NK-92 treated with Interleukin-12 subunit alpha and Interleukin-12 subunit beta, amount 100 ng/mL, for 24 hours (cell line): Measurements from ENCODE around the gene PFN1.

Experiments used
- DNase-seq: peaks from one replicate; lab custom pipeline; 2025; lab: John Stamatoyannopoulos, UW

PFN1 gene

DNA sequence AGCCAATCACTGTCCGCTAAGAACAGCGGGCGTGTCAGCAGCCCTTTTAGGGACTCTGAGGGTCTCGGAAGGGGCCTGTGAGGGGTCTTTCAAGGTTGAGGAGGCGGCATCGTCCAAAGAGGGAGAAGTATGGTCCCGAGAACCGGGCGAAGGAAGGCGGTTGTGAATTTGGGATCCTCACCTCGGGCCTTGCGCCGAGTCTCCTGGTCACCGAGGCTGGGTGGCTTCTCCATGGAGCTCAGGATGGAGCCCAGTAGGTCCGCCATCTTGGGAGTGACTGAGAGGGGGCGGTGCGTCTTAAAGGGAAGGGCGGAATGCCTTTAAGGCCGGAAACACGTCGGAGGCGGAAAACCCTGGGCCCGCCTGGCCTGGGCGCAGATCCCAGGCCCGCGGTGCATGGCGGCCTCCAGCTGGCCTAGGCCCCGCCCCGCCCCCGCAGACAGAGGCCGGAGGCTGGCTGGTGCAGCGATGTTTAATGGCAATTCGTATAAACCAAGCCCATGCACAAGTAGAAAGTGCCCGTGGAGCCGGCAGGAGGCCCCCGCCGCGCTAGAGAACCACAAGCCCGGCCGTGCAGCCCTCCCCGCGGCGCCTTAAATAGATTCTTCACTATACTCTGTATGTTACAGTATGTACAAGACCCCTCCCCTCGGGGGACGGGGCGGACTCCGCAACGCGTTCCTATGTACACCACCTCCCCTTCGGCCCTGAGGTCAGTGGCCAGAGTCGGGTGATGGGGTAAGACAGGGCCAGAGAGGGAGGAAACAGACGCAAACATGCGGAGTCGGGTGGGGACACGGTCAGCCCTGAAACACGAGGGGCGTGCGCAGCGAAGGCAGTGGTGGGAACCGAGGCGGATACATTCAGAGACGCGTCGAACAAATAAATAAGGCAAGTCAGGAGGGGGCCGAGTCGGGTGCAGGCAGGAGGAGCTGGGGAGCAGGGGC, 19.5 kb upstream of the PFN1 start, which contains the start of gene SPAG7:
TSS of gene SPAG7 (minus strand) at position 279 of the 947 bp plus-strand sequence. CDS start at position 266, 13 bp downstream.
- peak; percentile 77 for DNase-seq

DNA sequence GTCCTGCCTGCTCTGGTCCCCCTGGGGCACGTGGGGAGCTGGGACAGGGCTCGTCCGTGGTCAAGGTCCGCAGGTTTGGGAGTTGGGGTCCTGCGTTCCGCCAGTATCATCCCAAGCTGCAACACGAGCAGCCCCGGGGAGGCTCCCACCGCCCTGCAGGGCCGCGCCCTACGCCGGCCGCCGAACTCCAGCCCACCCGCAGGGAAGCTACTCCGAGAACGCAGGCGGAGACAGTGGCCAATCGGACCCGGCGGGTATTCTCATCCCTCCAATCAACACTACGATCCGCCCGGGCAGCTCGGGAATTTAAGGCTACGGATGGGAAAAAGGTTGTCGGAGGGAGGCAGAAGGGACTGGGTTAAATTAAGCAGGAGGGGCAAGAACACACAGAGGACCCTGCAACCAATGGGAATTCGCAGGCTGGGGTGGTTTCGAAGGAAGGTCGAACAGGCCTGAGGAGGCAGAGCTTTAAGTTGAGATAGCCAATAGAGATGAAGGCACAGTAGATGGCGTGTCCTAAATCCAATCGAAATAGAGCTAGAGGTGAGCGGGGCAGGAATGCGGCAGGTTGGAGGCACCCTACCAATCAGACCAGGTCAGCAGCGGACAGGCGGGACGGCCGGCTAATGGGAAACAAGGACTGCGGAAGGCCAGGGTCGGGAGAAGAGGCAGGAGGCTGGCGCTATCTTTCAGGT, 18.7 kb upstream of the PFN1 start:
- peak; percentile 87 for DNase-seq

DNA sequence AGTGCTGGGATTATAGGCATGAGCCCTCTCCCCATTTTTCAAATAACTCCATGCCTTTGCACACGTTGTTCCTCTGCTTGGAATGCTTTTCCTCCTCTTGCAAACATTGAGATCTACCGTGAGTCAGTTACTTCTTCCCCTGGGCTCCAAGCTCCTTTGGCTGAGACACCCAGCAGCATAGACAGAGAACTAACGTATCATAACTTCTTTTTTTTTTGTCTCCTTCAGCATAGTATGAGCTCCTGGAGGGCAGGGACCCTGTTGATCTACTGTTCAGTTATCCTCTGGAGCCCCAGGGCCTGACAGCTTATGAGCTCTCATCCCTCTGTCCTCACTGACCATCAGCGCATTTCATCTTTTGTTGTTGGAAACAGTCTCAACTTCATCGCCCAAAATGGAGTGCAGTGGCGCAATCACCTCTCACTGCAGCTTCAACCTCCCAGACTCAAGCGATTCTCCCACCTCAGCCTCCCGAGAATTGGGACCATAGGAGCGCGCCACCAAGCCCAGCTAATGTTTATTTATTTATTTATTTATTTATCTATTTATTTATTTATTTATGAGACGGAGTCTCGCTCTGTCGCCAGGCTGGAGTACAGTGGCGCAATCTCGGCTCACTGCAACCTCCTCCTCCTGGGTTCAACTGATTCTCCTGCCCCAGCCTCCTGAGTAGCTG, 17.1 kb upstream of the PFN1 start:
- no peak for DNase-seq

DNA sequence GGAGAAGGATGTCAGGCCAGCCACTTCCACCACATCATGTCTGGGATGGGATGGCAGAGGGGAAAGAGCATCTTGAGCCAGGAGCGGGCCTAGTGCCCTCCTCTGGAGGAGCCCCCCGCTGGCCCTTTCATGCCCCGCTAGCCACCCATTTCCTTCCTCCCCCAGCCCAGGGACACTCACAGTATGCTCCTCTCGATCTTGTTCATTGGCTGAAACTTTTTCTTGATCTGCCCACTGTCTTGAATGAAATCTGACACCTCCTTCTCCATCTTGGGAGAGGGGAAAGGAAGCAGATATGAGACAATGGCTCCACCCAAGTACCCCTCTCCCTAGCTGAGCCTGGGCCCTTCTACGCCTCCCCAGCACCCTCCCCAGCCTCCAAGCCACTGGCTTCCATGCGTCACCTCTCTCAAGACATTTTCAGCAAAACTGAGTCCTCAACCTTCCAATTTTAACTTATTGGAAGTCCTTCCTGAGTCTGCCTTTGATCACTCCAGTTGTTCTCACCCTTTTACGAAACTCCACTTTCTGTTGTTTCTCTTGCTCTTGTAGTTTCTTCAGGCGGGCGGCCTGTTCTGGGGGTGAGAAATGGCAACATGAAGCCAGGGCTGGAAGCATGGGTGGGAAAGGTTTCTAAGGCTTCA, 12.1 kb upstream of the PFN1 start:
- DNase-seq = no peak

DNA sequence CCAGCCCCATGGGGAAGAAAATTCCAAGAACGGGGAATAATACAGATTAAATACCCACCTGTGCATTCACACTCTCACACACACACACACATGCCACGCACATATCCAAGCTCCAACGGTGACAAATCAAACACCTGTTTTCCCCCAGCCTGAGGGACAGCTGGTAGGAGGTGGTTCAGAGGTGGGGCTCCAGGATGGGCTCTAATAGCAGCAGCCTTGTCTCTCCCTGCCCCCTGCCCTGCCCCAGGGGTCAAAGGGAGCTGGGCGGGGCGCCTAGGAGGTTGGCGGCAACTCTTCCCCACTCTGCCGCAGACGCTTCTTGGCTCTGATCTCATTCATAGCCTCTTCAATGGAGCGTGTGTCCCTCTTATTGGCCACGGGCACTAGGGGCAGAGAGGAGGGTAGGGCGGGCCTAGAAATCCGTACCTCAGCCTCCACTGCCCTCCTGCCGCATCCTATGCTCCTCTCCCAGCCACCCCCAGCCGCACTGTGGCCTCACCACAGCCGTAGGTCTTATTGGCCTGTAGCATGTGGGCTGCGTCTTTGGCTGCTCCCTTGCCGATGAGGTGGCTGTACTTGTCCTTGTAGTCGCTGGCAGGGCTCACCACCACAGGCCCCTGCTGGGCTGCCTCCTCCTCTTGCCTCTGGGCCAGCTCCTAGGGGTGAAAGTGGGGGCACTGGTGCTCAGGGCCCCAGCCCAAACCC, 11.1 kb upstream of the PFN1 start:
- no peak for DNase-seq

DNA sequence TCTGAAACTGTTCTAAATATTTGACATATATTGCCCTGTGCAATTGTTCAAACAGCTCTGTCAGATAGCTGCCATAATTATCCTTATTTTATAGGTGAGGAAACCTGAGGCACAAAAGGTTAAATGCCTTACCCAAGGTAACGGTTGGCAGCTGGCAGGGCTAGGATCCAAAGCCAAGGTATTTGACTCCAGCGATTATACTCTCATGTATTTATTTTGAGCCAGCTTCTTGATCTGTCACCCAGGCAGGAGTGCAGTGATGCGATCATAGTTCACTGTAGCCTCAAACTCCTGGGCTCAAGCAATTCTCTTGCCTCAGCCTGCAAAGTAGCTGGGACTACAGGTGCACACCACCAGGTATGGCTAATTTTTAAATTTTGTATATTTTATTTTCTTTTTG, 9.8 kb upstream of the PFN1 start:
- DNase-seq = no peak

DNA sequence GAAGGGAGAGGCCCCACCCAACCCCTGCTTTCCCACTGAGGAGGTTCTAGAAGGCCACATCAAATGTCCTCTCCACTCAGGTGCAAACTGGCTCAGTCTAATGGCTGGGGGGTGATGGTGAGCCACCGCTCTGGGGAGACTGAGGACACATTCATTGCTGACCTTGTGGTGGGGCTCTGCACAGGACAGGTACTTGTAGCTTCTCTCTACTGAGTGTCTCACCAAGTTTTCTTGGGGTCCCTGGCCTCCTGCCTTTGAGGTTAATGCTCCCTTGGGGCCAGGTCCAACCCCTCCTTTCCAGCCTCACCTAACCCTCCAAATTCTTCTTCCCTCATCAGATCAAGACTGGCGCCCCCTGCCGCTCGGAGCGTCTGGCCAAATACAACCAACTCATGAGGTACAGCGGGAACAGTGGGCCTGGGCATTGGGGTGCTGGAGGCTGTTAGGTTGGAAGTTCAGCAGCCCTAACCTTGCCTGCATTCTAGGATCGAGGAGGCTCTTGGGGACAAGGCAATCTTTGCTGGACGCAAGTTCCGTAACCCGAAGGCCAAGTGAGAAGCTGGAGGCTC, 8.2 kb upstream of the PFN1 start:
- DNase-seq = no peak

DNA sequence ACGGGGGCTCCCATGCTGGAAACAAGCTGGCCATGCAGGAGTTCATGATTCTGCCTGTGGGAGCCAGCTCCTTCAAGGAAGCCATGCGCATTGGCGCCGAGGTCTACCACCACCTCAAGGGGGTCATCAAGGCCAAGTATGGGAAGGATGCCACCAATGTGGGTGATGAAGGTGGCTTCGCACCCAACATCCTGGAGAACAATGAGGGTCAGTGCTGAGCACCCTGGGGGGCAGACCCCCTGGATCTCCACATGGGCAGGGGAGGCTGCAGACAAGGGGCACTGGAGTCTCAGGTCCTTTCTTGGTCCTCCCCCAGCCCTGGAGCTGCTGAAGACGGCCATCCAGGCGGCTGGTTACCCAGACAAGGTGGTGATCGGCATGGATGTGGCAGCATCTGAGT, 6.8 kb upstream of the PFN1 start:
- DNase-seq = no peak

DNA sequence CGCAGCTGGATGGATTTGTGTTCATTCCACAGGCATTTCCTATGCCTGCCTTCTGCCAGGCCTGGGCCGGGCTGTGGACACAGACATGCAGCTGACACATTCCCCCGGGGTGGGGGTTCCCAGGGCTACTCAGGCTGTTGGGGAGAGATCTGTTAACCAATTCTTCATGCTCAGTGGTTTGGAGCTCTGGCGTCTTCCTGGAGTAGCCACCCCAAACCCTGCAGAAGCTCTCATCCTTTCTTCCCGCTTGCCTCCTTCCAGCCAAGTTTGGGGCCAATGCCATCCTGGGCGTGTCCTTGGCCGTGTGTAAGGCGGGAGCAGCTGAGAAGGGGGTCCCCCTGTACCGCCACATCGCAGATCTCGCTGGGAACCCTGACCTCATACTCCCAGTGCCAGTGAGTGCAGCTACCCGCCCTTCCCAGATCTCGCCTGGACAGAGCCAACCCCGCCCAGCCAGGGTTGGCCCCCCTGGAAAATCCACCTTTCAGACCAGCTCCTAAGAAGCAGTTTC, 5.2 kb upstream of the PFN1 start:
- DNase-seq = no peak

DNA sequence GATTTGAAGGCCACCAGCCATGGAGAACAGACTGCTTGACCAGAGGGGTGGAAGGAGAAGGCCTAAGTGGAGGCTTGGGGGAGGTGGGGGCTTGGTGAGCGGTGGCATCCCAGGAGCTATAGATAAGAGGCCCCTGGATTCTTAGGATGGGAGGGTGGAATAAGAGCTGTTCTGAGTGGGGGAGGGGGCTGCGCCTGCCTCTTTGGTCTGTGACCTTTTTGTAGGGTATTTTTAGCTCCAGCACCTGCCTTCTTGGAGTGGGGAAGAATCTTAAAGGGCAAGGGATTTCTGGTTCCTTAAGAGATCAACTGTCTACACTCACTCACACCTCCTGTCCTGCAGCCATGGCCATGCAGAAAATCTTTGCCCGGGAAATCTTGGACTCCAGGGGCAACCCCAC, 3.2 kb upstream of the PFN1 start:
- DNase-seq = no peak

DNA sequence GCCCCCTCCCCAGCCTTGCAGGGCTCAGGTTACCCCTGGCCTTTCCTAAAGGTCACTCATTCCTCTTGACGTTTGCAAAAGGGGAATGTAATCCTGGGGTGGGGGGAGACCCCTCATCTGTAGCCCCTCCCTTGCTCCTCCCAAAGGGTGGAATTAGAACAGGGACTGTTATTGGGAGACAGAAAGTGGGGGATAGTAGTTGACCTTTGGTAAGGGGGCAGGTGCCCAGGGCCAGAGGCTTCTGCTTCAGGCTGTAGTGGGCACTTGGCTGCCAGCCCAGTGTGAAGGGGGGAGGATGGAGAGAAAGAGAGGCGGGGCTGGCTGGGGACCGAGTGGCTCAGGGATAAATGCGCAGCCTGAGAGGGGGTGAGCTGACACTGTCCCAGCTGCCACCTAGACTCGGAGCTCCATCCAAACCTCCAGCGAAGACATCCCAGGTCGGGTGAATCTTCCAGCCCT, 2.4 kb upstream of the PFN1 start, which contains the start of gene ENO3:
TSS of gene ENO3 (plus strand) at position 374 of the 459 bp plus-strand sequence. CDS start 711 bp downstream, outside the sequence.
- DNase-seq = no peak

DNA sequence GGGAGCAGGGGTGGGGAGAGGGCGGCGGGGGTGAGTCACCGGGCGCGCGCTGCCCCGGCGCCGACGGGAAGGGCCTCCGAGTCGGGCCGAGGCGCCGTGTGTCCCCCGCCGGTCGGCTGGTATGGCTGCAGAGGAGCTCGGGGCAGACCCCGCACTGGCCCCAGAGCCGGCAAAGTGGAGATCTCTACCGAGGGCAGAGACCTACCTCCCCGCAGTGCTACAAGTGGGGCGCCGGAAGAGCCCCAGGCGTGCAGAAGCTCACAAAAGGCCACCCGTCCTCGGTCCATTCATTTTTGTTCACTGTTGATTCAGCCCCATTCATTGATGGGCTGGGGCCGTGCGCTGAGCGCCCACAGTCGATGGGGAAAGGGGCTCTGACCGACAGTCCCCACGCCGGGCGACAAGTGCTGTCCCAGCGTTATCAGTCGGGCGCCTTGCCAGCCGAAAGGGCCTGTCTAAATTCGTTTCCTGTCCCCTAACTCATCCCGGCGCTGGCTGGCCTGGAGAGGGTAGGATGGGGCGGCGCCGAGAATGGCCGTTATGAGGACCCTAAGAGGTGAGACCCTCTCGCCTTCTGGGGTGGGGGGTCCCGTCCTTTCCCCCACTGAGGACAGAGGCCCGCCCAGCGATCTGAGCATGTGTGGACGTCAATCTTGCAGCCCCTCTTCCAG, 1.9 kb upstream of the PFN1 start:
- no peak for DNase-seq

DNA sequence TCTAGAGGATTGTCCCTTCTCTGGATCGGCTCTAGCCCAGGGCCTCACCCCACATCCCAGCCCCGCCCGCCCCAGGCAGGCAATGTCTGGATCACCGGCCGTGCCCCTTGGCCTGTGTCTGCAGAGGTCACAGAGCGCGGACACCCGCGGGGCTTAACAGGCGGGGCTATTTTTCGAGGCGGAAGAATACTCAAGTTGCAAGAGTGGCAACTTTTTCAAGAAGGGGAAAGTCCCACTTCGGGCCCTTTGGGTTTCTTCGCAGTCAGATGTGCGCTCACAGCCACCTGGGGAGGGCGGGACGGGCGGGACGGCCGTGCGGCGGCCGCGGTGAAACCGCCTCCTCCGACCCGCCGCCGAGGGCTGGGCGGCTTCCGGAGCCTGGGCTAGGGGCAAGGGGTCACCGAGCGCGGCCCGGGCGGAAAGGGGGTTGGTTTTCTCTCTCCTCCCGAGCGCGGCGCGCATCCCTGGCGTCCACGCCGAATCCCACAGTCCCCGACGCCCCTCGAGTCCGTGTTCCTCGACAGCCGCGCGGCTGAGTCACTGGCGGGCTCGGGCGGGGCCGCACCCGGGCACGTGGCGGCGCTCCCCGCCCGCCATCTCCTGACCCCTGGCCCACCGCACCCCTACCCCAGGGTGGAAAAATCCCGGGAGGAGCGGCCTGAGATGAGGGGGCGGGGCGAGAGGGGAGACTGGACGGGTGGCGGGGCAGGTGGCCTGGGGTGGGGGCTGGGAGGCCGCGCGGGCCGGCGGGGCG, 1.2 kb upstream of the PFN1 start:
- DNase-seq = peak; percentile 68

DNA sequence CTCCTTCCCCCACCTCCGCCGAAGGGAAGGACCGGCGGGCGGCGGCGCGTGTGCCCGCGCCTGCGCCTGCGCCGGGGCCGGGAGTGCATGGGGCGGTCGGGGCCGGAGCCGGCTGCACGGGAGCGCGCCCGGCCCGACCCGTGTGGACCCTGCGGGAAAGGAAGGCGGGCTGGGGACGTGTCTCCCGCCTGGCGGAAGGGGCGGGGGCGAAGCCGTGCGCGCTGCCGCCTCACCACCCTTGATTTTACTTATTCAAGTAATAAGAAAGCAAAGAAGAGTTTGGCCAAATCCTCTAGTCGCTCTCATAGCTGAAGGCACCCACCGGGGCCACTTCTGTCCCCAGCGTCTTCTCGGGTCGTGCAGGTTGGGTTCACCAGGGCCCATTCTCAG, 596 bp upstream of the PFN1 start:
- peak; percentile 54 for DNase-seq

DNA sequence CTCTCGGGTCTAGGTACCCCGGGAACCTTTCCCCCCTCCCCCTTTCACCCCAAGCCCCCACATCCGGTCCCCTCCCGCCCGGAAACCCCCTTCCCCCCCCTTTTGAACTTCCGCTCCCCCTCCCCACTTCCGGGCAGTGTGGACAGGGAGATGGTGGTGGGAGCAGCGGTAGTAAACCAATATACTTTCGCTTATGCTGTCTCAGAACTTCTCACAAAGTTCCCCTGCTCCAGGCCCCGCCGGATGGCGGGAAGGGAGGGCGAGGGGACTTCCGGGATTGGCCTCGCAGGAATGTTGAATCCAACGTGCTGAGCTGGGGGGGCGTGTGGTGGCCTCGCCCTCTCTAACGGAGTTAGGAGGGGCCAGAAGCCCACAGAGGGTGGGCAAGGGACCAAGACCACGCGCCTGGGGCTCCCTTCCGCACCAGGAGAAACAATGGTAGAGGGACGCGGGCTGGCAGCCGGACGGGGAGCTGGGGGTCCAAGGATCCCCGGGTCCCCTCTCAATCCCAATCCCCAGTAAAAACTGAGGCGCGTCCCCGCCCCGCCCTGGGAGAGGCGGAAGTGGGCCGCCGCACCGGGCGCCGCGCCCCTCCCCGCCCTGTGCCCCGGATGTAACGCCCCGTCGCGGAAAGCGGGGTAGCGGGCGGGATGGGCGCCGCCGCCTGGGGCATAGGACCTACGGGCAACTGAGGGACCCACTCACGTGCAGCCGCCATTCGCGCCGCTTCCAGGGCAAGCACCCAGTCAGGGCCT, 742 bp downstream of the PFN1 start:
- peak; percentile 55 for DNase-seq

DNA sequence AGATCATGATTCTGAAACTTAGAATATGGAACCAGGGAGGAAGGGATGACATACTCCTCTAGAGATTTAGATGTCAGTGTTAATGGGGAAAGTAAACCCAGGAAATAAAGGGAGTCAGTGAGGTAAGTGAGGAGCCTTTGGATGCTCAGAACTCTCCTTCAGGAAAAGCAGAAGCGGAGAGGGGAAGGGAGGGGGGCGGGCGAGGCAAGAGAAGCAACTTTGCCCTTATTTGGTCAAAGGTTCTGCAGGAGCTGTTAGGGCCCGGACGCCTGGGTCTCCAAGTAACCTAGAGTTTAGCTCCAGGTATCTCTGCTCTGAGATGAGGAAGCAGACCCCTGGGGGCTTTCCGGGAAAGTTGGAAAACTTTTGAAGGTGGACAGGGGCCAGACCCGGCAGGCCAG, 1.3 kb downstream of the PFN1 start:
- DNase-seq = no peak

DNA sequence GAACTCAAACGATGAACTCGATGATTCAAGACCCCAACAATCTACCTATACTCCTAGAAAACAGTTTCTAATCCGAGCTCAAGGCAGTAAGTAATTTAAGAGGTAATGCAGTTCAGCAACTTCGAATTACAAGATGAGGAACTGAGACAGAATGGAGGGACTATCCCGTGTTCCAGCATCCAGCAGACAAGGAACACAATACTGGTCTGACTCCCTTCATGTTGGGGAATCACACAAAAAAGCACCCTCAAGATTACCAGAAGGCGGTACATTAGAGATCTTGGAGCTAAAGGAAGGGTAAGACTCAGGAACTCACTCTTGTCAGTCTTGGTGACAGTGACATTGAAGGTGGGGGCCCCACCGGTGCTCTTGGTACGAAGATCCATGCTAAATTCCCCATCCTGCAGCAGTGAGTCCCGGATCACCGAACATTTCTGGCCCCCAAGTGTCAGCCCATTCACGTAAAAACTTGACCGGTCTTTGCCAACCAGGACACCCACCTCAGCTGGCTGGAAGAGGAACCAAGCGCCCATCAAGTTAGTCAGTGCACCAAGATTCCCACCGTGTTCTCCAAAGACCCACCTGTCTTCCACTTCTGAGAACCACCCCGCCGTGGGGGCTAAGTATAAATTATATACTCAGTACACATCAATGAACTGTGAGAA, 1.9 kb downstream of the PFN1 start:
- DNase-seq = no peak

DNA sequence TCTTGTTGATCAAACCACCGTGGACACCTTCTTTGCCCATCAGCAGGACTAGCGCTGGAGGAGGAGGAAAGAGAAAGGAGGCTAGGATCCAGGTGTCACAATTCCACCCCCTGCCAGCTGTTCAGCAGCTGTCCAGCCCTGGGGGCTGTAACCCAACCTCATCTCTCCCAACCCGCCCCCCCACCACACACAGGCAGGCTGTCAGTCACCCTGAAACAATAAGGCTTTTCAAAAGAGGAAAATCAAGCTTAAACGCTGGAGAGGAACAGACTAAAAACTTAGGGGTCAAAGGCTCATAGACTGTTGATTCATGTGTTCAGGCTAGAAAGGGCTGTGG, 2.4 kb downstream of the PFN1 start:
- DNase-seq = no peak
